GM12878 (cell line): ENCODE measurements around the gene GOLGA6D. TPM values are rescaled to one million over a fixed set of nuclear protein-coding genes. Genes with fewer than 3 reads are reported as not detected.

ENCODE experiments used
- ATAC-seq: fragments of 200-7000 bp; cut with Tn5 transposase; 3 replicates; pipeline ENCODE4 v1.9.1; 2020; ENCODE audit warnings: mild to moderate bottlenecking, moderate library complexity
- BruUV-seq: library from RNA; stranded (reverse); fragments of 400-500 nt; replicated peaks from 2 replicates; lab custom pipeline; 2021; lab: Mats Ljungman, UMichigan
- CTCF ChIA-PET: fragments of 300-600 bp; sonication (Branson Sonifier 250); formaldehyde crosslinking; extraction: SDS; loops from one replicate; lab custom pipeline; 2021; ENCODE audit warnings: inconsistent platforms; lab: Yijun Ruan, JAX
- POLR2A ChIA-PET: fragments of 350-600 bp; formaldehyde crosslinking; extraction: SDS; loops from one replicate; lab custom pipeline; 2021; ENCODE audit warnings: inconsistent platforms; lab: Charles Lee
- RAD21 ChIA-PET: fragments of 300-600 bp; sonication (Branson Sonifier 250); formaldehyde crosslinking; loops from one replicate; lab custom pipeline; 2023; ENCODE audit warnings: antibody characterized with exemption; ENCODE audit not compliant: unreplicated experiment; lab: Charles Lee
- SMC1A ChIA-PET: fragments of 300-600 bp; sonication (Branson Sonifier 250); formaldehyde crosslinking; loops from one replicate; lab custom pipeline; 2023; ENCODE audit not compliant: unreplicated experiment, uncharacterized antibody; lab: Charles Lee
- DNase-seq: peaks from one replicate; pipeline ENCODE4 v3.0.0-alpha.2; 2011; ENCODE audit warnings: low read depth, low spot score
- FAIRE-seq: peaks from 3 replicates; lab custom pipeline; 2011; peaks lifted over from hg19 to GRCh38; lab: Jason Lieb, UNC
- H2AFZ ChIP-seq: 2 replicates; pipeline ENCODE4 v1.6.0; 2011; ENCODE audit warnings: low read depth, low read length, control low read depth; ENCODE audit not compliant: control insufficient read depth
- H3K27ac ChIP-seq: 2 replicates; pipeline ENCODE4 v1.5.1; 2011; ENCODE audit warnings: control low read depth; ENCODE audit not compliant: control insufficient read depth, insufficient read depth
- H3K27me3 ChIP-seq, 2 experiments: replicated peaks in 1 of 2; 2 replicates each; pipeline versions ENCODE4 v1.6.0 to v1.6.1; 2011; ENCODE audit warnings: low read length in 1 of 2; ENCODE audit not compliant: control insufficient read depth in 2 of 2, insufficient read depth in 2 of 2
- H3K36me3 ChIP-seq, 2 experiments: 2 replicates each; pipeline ENCODE4 v1.5.1; 2011; ENCODE audit warnings: low read length in 1 of 2; ENCODE audit not compliant: control insufficient read depth in 2 of 2, insufficient read depth in 2 of 2
- H3K4me1 ChIP-seq: 2 replicates; pipeline ENCODE4 v1.6.1; 2011; ENCODE audit warnings: mild to moderate bottlenecking, low read length, moderate library complexity, mixed read lengths; ENCODE audit not compliant: control insufficient read depth, insufficient read depth
- H3K4me2 ChIP-seq: 2 replicates; pipeline ENCODE4 v1.6.0; 2011; ENCODE audit warnings: control low read depth; ENCODE audit not compliant: control insufficient read depth, insufficient read depth
- H3K4me3 ChIP-seq: fragments of 200-600 bp; sonication (generic); 2 replicates; pipeline ENCODE4 v1.5.1; 2016
- H3K79me2 ChIP-seq: 2 replicates; pipeline ENCODE4 v1.6.0; 2011; ENCODE audit warnings: low read length; ENCODE audit not compliant: control insufficient read depth, insufficient read depth
- H3K9ac ChIP-seq: 2 replicates; pipeline ENCODE4 v1.8.0; 2011; ENCODE audit warnings: low read length, control low read depth, mixed read lengths; ENCODE audit not compliant: control insufficient read depth, insufficient read depth
- H3K9me3 ChIP-seq: replicated peaks from 3 replicates; pipeline ENCODE4 v1.5.1; 2011; ENCODE audit warnings: mild to moderate bottlenecking, low read length; ENCODE audit not compliant: control insufficient read depth, insufficient read depth
- H4K20me1 ChIP-seq: 2 replicates; pipeline ENCODE4 v1.6.0; 2011; ENCODE audit not compliant: control insufficient read depth, insufficient read depth
- CREM ChIP-seq: IDR thresholded peaks from 2 replicates; pipeline ENCODE4 v1.6.1; 2014; ENCODE audit warnings: antibody characterized with exemption, low read depth
- CUX1 ChIP-seq: IDR thresholded peaks from 2 replicates; pipeline ENCODE4 v1.6.1; 2012; ENCODE audit warnings: improper control_type of control experiment, low read depth, low read length; ENCODE audit not compliant: insufficient replicate concordance
- ESRRA ChIP-seq: IDR thresholded peaks from 2 replicates; pipeline ENCODE4 v1.6.1; 2012; ENCODE audit warnings: mild to moderate bottlenecking, low read length, improper control_type of control experiment
- GATAD2B ChIP-seq: fragments of 450-650 bp; conservative IDR thresholded peaks from 2 replicates; pipeline ENCODE4 v1.6.1; 2017; ENCODE audit warnings: low read depth, mild to moderate bottlenecking, moderate library complexity
- HDGF ChIP-seq: fragments of 450-650 bp; IDR thresholded peaks from 2 replicates; pipeline ENCODE4 v1.6.1; 2016; ENCODE audit warnings: antibody characterized with exemption
- KLF5 ChIP-seq: fragments of 450-650 bp; IDR thresholded peaks from 2 replicates; pipeline ENCODE4 v1.6.1; 2014; ENCODE audit warnings: mild to moderate bottlenecking; ENCODE audit not compliant: partially characterized antibody
- MEF2A ChIP-seq: IDR thresholded peaks from 2 replicates; pipeline ENCODE4 v1.6.1; 2011; ENCODE audit warnings: low read depth, mild to moderate bottlenecking, low read length, moderate library complexity; ENCODE audit not compliant: insufficient read depth
- MYC ChIP-seq: IDR thresholded peaks from 2 replicates; pipeline ENCODE4 v1.6.1; 2011; ENCODE audit warnings: mild to moderate bottlenecking, low read length, moderate library complexity, inconsistent platforms; ENCODE audit not compliant: insufficient read depth, insufficient replicate concordance, insufficient read length, severe bottlenecking
- NFYA ChIP-seq: IDR thresholded peaks from 2 replicates; pipeline ENCODE4 v1.6.1; 2011; ENCODE audit warnings: low read depth, mild to moderate bottlenecking, low read length, improper control_type of control experiment, borderline replicate concordance
- POLR2A ChIP-seq: IDR thresholded peaks from 2 replicates; pipeline ENCODE4 v1.6.1; 2011; ENCODE audit warnings: low read depth, mild to moderate bottlenecking, low read length
- SPI1 ChIP-seq: IDR thresholded peaks from 2 replicates; pipeline ENCODE4 v1.6.1; 2011; ENCODE audit warnings: low read depth, mild to moderate bottlenecking, low read length, moderate library complexity, borderline replicate concordance; ENCODE audit not compliant: insufficient read depth
- TBL1XR1 ChIP-seq: IDR thresholded peaks from 2 replicates; pipeline ENCODE4 v1.6.1; 2012; ENCODE audit warnings: low read depth, low read length, improper control_type of control experiment
- TCF7 ChIP-seq: IDR thresholded peaks from 2 replicates; pipeline ENCODE4 v1.6.1; 2014; ENCODE audit warnings: antibody characterized with exemption, borderline replicate concordance
- ZNF207 ChIP-seq: fragments of 450-650 bp; IDR thresholded peaks from 2 replicates; pipeline ENCODE4 v1.6.1; 2014; ENCODE audit warnings: antibody characterized with exemption, mild to moderate bottlenecking, borderline replicate concordance
- ZZZ3 ChIP-seq: IDR thresholded peaks from 2 replicates; pipeline ENCODE4 v1.6.1; 2011; ENCODE audit warnings: low read depth; ENCODE audit not compliant: control insufficient read depth, insufficient read length
- WGBS: methylation state at CpG from one replicate; pipeline ENCODE4 v1.1.6; 2016; ENCODE audit warnings: low lambda C conversion rate; ENCODE audit not compliant: insufficient replicate concordance, insufficient coverage; ENCODE audit errors: missing lambda C conversion rate; 5-methylcytosine and 5-hydroxymethylcytosine counted together
- in situ Hi-C: fragments of 300-500 bp; cut with MboI; formaldehyde crosslinking; loops from 9 replicates; pipeline ENCODE4 v1.14.3; 2018; ENCODE audit warnings: mixed read lengths
- intact Hi-C: fragments of 100-400 bp; cut with micrococcal nuclease; formaldehyde crosslinking; loops from one replicate; pipeline ENCODE4 v1.14.2; 2022; ENCODE audit not compliant: unreplicated experiment
- polyA plus RNA-seq, 11 experiments: library from polyadenylated mRNA; depleted of rRNA in 4 of 11; unstranded in 6 of 11; stranded (reverse) in 5 of 11; fragments of >200 nt; fragmentation: Nextera tagmentation in 4 of 11; fragmentation: Illumina TruSeq in 1 of 11; extraction: Ambion mirVana in 4 of 11; extraction: Trizol in 1 of 11; gene quantifications; 1 replicate in 1 of 11; 2 replicates in 10 of 11; pipeline versions ENCODE4 v1.2.1 to v1.2.3, GENCODE V29; 2011 to 2016; ENCODE audit warnings: inconsistent platforms in 2 of 11, missing spikeins in 2 of 11, low read depth in 1 of 11
- total RNA-seq, 4 experiments: library from RNA; depleted of rRNA in 3 of 4; stranded (reverse); fragments of >200 nt in 3 of 4; fragmentation: Illumina TruSeq in 1 of 4; extraction: Trizol in 1 of 4; gene quantifications; 2 replicates each; pipeline versions ENCODE4 v1.2.1 to v1.2.3, GENCODE V29; 2013 to 2021
- TF ChIP-seq, protein P1 (sequence below): IDR thresholded peaks from 2 replicates; pipeline ENCODE4 v1.6.1; 2012; ENCODE audit warnings: low read length, inconsistent platforms
- TF ChIP-seq, protein P2 (sequence below): fragments of 450-650 bp; IDR thresholded peaks from 2 replicates; pipeline ENCODE4 v1.6.1; 2014; ENCODE audit warnings: mild to moderate bottlenecking

GOLGA6D gene
- total and polyA plus RNA-seq, 10 of the 15 experiments (the other 5 are each of a cell fraction or from before 2014, with no cell fraction given), result not detected

- Histone ChIP-seq H3K79me2 (no peaks in the 10 kb centered on the region), H2AFZ (no peak overlapping the region), H4K20me1 (no peaks in the 10 kb centered on the region), H3K4me3 (no peak overlapping the region), H3K27ac (no peak overlapping the region), H3K9me3 (no peaks in the 10 kb centered on the region), H3K36me3 (no peaks in the 10 kb centered on the region), H3K4me1 (no peaks in the 10 kb centered on the region), H3K4me2 (no peak overlapping the region), H3K9ac (no peak overlapping the region), H3K27me3 (no peaks in the 10 kb centered on the region)
- CTCF ChIA-PET, result interaction anchor here (0.6 kb wide), 1 partner anchor 9 kb away, joined by 3 read pairs; no protein-coding TSS in a partner anchor
- no TSS peak for BruUV-seq
- POLR2A ChIA-PET, result no interaction called here
- DNase-seq, result no peak
- intact Hi-C loops, result no loop called here
- TF ChIP-seq POLR2A (no peak), CREM (no peak), MEF2A (no peak), MYC (no peak), NFYA (no peak), GATAD2B (no peak), CUX1 (no peak), ESRRA (no peak), TCF7 (no peak), HDGF (no peak), SPI1 (no peak), ZZZ3 (no peak), ZNF207 (no peak), KLF5 (no peak), TBL1XR1 (no peak)
- TF ChIP-seq, protein P1, sequence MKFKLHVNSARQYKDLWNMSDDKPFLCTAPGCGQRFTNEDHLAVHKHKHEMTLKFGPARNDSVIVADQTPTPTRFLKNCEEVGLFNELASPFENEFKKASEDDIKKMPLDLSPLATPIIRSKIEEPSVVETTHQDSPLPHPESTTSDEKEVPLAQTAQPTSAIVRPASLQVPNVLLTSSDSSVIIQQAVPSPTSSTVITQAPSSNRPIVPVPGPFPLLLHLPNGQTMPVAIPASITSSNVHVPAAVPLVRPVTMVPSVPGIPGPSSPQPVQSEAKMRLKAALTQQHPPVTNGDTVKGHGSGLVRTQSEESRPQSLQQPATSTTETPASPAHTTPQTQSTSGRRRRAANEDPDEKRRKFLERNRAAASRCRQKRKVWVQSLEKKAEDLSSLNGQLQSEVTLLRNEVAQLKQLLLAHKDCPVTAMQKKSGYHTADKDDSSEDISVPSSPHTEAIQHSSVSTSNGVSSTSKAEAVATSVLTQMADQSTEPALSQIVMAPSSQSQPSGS, result no peak
- TF ChIP-seq, protein P2, sequence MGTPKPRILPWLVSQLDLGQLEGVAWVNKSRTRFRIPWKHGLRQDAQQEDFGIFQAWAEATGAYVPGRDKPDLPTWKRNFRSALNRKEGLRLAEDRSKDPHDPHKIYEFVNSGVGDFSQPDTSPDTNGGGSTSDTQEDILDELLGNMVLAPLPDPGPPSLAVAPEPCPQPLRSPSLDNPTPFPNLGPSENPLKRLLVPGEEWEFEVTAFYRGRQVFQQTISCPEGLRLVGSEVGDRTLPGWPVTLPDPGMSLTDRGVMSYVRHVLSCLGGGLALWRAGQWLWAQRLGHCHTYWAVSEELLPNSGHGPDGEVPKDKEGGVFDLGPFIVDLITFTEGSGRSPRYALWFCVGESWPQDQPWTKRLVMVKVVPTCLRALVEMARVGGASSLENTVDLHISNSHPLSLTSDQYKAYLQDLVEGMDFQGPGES, result no peak
- 31% methylated on average over 11 of the region's 11 CpGs for WGBS
- ATAC-seq, result no peak
- FAIRE-seq, result no peak
- RAD21 ChIA-PET, result no interaction called here
- SMC1A ChIA-PET, result interaction anchor here (0.8 kb wide), 1 partner anchor 40 kb away, joined by 3 read pairs; no protein-coding TSS in a partner anchor
- in situ Hi-C loops, result loop anchor here (5.0 kb wide), 1 partner anchor 80 kb away; no protein-coding TSS in a partner anchor
Measured at GRCh38 chr15:75237316-75237982, 45.2 kb upstream of the GOLGA6D start.
